ENCODE measurements around the gene AKT3. TPM values are rescaled to one million over a fixed set of nuclear protein-coding genes. Genes with fewer than 3 reads are reported as not detected.
"Not testable (repeated sequence)": the region's sequence is repeated elsewhere in the genome, so short reads cannot be mapped to it uniquely, and the experiment has no call there.

Gene AKT3
- total RNA-seq, 1 experiment from 2014 or later, result 40.4 TPM

DNA sequence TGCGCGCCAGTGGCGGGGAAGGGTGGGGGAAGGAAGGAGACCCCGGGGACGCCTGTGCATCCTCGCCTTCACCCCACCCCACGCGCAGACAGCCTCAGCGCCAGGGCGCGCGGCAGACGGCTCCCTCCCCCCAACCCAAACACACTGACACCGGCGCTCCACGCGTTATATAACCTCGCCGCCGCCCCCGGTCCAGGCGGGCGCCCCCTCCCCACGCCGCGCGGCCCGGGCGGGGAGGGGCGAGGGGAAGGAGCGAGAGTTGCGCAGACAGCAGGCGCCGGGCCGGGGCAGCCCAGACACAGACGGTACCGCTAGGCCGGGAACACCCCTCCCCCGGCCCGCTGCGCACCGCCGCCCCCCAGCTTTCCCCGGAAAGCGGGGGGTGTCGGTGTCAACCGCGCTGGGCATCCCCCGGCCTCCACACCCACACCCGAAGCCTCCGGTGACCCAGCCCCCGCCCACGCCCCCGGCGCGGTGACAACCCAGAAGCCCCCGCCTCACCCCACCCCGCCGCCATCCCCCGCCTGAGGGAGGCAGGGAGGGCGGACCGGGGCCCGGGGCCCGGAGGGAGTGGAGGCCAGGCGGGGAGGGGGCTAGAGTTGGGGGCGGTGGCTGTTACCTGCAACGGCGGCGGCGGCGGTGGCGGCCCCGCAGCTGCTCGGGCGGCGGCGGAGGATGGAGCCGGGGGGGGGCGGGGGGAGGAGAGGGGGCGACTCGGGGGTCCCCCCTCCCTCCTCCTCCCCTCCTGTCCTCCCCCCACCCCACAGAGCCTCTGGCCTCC is 432 bp downstream of the AKT3 start:
- Histone ChIP-seq H3K4me1 (peaks cover 2% of the 10 kb centered on the region; the same call in 1 of the 2 replicates), H3K36me3 (no peaks in the 10 kb centered on the region), H3K27ac (peak overlapping the region; percentile 71), H3K27me3 (no peaks in the 10 kb centered on the region), H3K4me3 (peak overlapping the region; percentile 69), H3K9me3 (replicated peaks) (no peaks in the 10 kb centered on the region)
- peak; percentile 31 to 50 for DNase-seq

DNA sequence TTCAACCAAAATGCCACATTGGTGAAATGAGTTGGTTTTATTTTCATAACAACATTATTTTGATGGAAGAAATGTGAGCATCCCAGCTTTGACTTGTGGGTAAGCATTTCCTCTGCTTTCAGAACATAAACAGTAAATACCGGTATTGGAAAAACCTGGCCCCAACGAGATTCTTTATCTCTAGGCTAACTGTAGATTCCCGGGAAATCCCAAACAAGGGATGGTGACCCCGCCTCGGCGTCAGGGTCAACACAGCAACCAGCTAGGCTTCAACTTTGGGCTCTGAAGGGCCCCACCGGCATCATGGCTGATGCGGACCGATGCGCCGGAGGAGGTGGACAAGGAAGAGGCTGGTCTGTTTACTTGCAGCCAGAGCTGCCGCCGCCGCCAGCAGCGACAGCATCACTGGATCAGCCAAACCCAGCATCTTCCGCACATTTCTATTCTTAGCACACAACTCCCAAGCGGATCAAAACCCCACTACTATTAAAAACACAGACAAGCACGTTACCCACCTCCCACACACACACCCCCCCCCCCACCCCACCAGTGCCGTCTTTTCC is 1.1 kb downstream of the AKT3 start:
- peak; percentile 50 to 69 for DNase-seq
- peaks cover 2% of the 10 kb centered on the region; the same call in 1 of the 2 replicates for H3K4me1 ChIP-seq
- H3K27ac ChIP-seq, result peak overlapping the region; percentile 71
- H3K4me3 ChIP-seq, result peak overlapping the region; percentile 69
- H3K36me3 ChIP-seq, result no peaks in the 10 kb centered on the region
- no peaks in the 10 kb centered on the region for H3K9me3 ChIP-seq (replicated peaks)
- H3K27me3 ChIP-seq, result no peaks in the 10 kb centered on the region

DNA sequence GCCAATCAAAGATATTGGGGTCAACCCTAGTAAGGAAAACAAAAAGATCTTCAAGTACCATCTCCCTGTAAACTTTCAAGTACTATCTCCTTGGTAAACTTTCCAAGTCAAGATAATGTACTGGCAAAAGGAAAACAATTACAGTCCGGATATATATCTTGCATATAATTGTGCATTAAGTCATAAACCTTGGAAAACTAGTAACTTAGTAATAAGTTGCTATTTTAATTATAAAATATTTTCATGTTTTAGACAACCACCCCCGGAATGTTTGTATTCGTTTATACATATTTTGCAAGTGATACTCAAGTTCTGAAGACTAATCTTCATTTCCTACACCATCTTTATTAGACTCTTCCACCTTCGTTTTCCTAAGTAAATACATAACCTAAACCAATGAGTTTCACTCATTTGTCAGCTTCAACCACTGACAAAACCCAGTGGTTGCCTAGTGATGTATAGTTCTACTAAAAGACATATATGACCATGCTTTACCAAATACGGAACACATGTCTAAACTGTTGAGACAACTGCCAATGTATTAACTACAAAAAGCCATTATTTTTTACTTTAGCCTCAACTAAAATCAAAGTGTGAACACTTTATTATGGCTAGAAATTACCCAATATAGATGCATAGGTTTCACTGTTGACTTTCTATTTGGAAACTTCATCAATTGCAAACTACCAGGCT is 1.7 kb downstream of the AKT3 start:
- Histone ChIP-seq H3K4me3 (peak overlapping the region; percentile 69), H3K27ac (no peak overlapping the region; the same call in 1 of the 2 replicates), H3K9me3 (replicated peaks) (no peaks in the 10 kb centered on the region), H3K36me3 (no peaks in the 10 kb centered on the region), H3K4me1 (peaks cover 2% of the 10 kb centered on the region; the same call in 1 of the 2 replicates), H3K27me3 (no peaks in the 10 kb centered on the region)
- peak in 1 of 2 experiments; percentile 4 for DNase-seq

DNA sequence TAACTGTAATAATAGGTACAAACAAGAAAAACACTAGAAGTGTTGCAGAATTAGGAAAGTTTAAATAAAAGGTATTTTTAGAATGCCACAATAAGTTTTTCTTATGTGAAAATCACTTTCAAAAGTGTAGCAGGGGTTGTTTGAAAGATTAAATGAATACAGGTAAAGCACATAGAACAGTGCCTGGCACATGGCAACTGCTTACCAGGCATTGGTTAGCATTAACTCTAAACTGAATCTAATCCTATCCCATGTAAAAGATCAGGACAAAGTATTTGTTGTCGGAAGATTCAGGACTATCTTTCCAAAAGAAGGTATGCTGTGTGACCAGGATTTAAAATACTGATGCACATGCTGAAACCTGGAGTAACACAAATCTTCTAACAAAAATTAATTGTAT is 3.3 kb downstream of the AKT3 start:
- H3K9me3 ChIP-seq (replicated peaks), result no peaks in the 10 kb centered on the region
- no peak overlapping the region for H3K4me3 ChIP-seq
- H3K27ac ChIP-seq, result no peak overlapping the region
- peaks cover 4% of the 10 kb centered on the region; the same call in 1 of the 2 replicates for H3K36me3 ChIP-seq
- DNase-seq, result no peak
- no peaks in the 10 kb centered on the region for H3K27me3 ChIP-seq
- no peaks in the 10 kb centered on the region for H3K4me1 ChIP-seq

DNA sequence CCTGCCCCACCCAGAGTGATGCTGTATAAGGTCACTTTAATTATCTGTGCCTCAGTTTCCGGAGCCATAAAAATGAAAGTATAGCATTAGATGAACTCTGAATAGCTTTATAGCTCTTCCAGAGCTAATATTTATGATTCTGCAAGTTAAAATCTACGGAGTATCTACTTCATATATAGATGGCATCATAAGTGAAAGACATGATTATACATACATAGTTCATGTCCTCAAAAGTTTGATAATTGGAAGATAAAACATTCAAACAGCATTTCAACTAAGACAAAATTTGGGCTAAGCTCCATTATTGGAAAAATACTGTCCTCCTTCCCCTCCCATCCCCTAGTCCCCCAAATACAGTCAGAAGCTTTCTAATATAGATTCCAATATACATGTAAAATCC is 4.2 kb downstream of the AKT3 start:
- Histone ChIP-seq H3K27me3 (no peaks in the 10 kb centered on the region), H3K9me3 (replicated peaks) (no peaks in the 10 kb centered on the region), H3K36me3 (peaks cover 9% of the 10 kb centered on the region; the same call in 1 of the 2 replicates), H3K4me1 (no peaks in the 10 kb centered on the region), H3K27ac (no peak overlapping the region), H3K4me3 (no peak overlapping the region)
- no peak for DNase-seq

DNA sequence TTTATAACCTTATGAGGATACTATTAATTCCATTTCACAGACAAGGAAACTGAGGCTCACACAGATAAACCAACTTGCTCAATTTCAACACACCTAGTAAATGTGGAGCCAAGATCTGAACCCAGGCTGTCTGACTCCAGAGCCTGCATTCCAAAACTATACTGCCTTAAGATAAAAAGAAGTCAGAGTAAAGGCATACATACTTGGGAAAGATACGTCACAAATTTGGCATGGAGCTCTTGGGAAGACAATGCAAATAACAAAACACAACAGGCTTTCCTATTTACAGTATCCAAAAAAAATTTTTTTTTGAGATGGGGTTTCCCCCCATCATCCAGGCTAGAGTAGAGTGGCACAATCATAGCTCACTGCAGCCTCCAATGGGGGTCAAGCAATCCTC is 5.9 kb downstream of the AKT3 start:
- no peak overlapping the region for H3K27ac ChIP-seq
- DNase-seq, result no peak
- peaks cover 9% of the 10 kb centered on the region; the same call in 1 of the 2 replicates for H3K36me3 ChIP-seq
- H3K27me3 ChIP-seq, result no peaks in the 10 kb centered on the region
- H3K4me3 ChIP-seq, result no peak overlapping the region
- H3K4me1 ChIP-seq, result no peaks in the 10 kb centered on the region
- H3K9me3 ChIP-seq (replicated peaks), result no peaks in the 10 kb centered on the region

DNA sequence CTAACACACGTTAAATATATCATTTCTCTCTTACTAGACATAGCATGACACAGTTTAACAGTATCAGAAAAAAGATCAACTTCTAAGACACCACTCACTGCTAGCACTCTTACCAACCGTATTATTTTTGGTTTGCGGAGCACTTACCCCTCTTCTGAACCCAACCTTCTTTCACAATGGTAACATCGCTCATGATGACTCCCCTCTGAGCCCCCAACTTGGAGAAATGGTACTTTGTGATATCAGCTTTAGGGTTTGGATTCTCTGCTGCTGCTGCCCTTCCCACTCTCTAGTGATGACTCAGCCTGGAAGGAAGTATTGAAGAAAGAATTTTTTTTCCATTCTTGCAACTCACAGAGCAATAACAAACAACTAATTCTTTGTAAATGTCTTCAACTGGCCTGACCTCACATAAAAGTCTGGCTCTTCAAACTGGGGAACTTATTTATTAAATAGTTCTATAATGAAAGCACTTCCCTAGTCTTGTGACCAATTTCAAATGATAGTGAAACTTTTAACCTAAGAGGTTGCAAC is 7.0 kb downstream of the AKT3 start:
- Histone ChIP-seq H3K9me3 (replicated peaks) (no peaks in the 10 kb centered on the region), H3K27me3 (no peaks in the 10 kb centered on the region), H3K4me1 (no peaks in the 10 kb centered on the region), H3K36me3 (peaks cover 9% of the 10 kb centered on the region; the same call in 1 of the 2 replicates), H3K27ac (no peak overlapping the region), H3K4me3 (no peak overlapping the region)
- peak in 1 of 2 experiments; percentile 3 for DNase-seq

DNA sequence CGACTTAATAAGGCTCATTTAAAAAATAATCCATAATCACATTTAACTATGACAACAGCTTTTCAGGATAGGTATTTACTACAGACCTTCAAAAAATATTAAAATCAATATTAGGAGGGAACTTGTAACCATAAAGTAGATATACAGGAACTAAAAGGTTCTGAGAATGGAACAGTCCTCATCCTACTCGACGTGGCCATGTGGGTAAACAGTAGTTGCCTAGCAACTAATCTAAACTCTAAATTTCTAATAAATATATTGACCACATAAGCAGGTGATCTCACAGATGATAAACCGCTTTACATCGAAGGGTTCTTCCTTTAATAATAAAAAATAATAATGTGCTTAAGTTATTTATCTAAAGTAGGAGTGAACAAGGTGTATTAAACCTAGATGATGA is 7.9 kb downstream of the AKT3 start:
- no peaks in the 10 kb centered on the region for H3K27me3 ChIP-seq
- no peak overlapping the region for H3K27ac ChIP-seq
- peaks cover 16% of the 10 kb centered on the region; the same call in 1 of the 2 replicates for H3K36me3 ChIP-seq
- no peak for DNase-seq
- no peaks in the 10 kb centered on the region for H3K9me3 ChIP-seq (replicated peaks)
- no peaks in the 10 kb centered on the region for H3K4me1 ChIP-seq
- no peak overlapping the region for H3K4me3 ChIP-seq

DNA sequence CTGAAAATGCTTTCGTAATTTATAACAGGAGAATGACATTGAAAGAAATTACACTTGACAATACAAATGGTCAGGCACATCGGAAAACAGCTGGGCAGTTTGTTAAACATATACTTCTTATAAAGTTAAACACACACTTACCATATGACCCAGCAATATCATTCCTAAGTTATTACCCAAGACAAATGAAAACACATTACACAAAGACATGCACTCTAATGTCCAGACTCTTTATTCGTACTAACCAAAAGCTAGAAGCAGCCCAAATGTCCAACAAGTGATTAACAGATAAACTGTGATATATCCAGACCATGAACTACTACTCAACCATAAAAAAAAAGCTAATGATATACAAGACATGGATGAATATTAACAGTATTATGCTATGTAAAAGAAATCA is 8.5 kb downstream of the AKT3 start:
- Histone ChIP-seq H3K27me3 (no peaks in the 10 kb centered on the region), H3K36me3 (peaks cover 16% of the 10 kb centered on the region; the same call in 1 of the 2 replicates), H3K4me3 (no peak overlapping the region), H3K4me1 (no peaks in the 10 kb centered on the region), H3K27ac (no peak overlapping the region), H3K9me3 (replicated peaks) (no peaks in the 10 kb centered on the region)
- no peak for DNase-seq

DNA sequence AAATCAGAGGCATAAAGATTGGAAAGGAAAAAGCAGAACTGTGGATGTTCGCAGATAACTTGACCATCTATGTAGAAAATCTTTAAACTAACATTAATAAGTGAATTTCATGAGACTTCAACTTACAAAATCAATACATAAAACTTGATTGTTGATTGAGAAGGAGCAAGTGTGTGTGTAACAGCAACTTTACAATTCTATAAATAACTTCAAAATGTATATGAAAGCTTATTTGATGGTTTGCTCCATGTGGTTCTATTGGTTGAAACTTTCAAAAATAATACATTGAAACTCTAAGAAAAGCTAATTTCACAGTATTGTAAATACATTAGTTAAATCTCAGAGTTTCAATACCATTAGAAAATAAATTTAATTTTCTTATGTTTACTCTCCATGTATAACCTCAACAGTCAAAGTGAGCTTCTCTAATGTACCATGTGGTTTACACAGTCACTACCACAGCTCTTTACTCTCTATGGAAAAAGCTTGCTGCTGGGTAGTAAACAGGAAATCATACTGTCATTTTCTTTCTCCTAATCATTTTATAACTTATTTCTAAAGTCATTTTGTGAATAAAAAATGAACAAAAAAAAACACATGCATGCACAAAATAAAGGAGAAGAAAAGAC is 12.0 kb downstream of the AKT3 start:
- Histone ChIP-seq H3K9me3 (replicated peaks) (no peaks in the 10 kb centered on the region), H3K4me1 (no peaks in the 10 kb centered on the region), H3K36me3 (peaks cover 24% of the 10 kb centered on the region; the same call in 1 of the 2 replicates), H3K4me3 (no peak overlapping the region), H3K27me3 (no peaks in the 10 kb centered on the region), H3K27ac (no peak overlapping the region)
- DNase-seq, result no peak

DNA sequence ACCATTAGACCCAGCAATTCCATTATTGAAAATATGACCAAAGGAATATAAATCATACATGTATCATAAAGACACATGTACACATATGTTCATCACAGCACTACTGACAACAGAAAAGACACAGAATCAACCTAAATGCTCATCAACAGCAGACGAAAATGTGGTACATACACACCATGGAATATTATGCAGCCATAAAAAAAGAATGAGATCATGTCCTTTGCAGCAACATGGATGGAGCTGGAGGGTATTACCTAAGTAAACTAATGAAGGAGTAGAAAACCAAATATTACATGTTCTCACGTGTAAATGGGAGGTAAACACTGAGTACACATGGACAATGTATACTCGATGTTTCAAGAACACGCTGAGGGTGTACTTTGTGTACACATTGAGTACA is 15.9 kb downstream of the AKT3 start:
- Histone ChIP-seq H3K27ac (no peak overlapping the region), H3K4me3 (no peak overlapping the region), H3K36me3 (peaks cover 15% of the 10 kb centered on the region; the same call in 1 of the 2 replicates), H3K27me3 (no peaks in the 10 kb centered on the region), H3K9me3 (replicated peaks) (no peaks in the 10 kb centered on the region), H3K4me1 (no peaks in the 10 kb centered on the region)
- DNase-seq, result no peak

DNA sequence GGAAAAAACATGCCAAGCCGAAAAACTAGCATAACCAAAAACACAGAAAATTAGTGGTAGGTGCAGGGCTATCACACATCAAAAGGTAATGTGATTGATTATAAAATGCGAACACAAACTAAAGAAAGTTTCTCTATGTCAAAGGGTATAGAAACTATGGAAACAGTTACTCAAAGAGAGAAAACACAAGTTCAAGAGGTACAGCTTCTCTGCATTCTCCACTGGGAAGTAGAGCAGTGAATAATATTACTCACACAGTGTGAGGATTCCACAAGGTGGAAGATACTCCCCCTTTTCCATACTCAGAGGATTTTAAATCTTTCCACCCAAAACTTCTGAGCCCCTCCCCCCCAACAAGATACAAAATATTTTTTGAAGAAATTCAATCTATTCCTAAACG is 18.6 kb downstream of the AKT3 start:
- H3K9me3 ChIP-seq (replicated peaks), result no peaks in the 10 kb centered on the region
- H3K36me3 ChIP-seq, result peaks cover 9% of the 10 kb centered on the region
- H3K4me3 ChIP-seq, result no peak overlapping the region
- H3K4me1 ChIP-seq, result no peaks in the 10 kb centered on the region
- H3K27ac ChIP-seq, result no peak overlapping the region
- no peaks in the 10 kb centered on the region for H3K27me3 ChIP-seq
- no peak for DNase-seq

DNA sequence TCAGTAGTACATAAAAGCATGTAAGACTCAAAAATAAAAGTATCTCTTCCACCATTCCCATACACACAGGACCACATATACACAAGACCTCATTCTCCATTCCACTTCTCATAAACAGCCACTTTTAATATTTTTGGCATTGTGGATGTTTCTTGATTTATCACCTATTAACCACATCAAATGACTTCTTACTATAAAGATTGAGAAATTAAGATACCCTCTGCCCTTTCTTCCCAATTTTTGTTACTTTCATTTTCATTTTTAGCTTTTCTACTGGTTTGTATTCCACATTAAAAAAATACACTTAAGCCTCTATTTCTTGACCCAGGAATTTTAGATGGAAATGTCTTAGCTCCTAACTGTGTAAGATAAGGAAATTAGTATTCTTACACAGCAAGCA is 22.8 kb downstream of the AKT3 start:
- H3K27ac ChIP-seq, result no peak overlapping the region
- no peaks in the 10 kb centered on the region; the same call in 1 of the 2 replicates for H3K36me3 ChIP-seq
- H3K27me3 ChIP-seq, result no peaks in the 10 kb centered on the region
- no peaks in the 10 kb centered on the region for H3K4me1 ChIP-seq
- H3K9me3 ChIP-seq (replicated peaks), result peaks cover under 1% of the 10 kb centered on the region; the same call in 1 of the 2 replicates
- DNase-seq, result no peak
- H3K4me3 ChIP-seq, result no peak overlapping the region

DNA sequence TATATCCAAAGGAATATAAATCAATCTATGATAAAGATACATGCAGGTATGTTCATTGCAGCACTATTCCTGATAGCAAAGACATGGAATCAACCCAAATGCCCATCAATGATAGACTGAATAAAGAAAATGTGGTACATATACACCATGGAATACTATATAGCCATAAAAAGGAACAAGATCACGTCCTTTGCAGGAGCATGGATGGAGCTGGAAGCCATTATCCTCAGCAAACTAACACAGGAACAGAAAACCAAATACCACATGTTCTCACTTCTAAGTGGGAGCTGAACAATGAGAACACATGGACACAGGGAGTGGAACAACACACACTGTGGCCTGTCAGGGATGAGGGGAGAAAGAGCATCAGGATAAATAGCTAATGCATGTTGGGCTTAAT is 25.1 kb downstream of the AKT3 start:
- DNase-seq, H3K36me3 ChIP-seq: not testable (repeated sequence)

More for the DNA sequence above, 25.1 kb downstream of the AKT3 start:
- not testable (repeated sequence) for H3K27me3 ChIP-seq, H3K27ac ChIP-seq, H3K4me1 ChIP-seq, H3K4me3 ChIP-seq
- peaks cover 13% of the 10 kb centered on the region; the same call in 1 of the 2 replicates for H3K9me3 ChIP-seq (replicated peaks)
